ENCODE results near the gene TSPEAR. TPM values are rescaled to one million over a fixed set of nuclear protein-coding genes. Genes with fewer than 3 reads are reported as not detected.

TSPEAR gene
- total and polyA plus RNA-seq, 2 of the 13 experiments (the other 11 are each of a cell fraction or from before 2014, with no cell fraction given): 0.07 to 0.32 TPM

DNA sequence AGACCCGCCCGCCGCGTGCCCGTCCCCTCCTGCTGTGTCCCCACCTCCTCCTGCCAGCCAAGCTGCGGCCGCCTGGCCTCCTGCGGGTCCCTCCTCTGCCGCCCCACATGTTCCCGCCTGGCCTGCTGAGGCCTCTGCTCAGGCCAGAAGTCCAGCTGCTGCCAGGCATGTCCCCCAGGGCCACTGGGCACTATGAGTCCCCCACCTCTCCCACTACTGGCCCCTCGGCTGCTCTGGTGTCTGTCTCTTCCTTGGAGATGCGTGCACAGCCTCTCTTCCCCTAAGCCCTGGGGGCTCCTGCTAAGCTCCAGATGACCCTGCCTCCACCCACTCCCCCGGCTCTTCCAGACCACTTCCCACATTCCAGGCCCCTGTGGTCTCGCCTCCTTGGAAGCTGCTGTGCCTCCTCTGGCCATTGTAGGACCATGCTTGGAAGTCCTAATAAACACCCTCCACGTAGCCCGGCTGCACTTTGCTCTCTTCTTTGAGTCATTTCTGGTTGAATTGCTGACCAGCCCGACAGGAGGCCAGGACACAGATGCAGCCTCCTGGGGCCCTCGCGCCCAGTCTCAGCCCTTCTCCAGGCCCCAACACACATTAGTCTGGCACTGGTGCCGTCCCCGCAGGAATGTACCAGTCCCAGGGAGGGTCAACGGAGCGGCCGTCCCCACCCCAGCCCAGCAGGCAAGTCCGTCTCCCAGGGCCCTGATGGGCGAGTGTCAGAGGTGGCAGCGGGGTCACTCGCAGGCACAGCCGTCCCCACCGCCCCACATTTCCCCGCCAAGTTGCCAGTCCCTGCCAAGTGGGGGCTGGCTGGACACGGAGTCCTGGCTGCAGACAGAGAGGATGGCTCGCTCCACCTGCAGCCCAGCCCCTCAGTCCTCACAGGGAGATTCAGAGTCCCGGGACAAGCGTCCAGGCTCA is 13.3 kb downstream of the TSPEAR start (continued):
- TF ChIP-seq, protein P1, sequence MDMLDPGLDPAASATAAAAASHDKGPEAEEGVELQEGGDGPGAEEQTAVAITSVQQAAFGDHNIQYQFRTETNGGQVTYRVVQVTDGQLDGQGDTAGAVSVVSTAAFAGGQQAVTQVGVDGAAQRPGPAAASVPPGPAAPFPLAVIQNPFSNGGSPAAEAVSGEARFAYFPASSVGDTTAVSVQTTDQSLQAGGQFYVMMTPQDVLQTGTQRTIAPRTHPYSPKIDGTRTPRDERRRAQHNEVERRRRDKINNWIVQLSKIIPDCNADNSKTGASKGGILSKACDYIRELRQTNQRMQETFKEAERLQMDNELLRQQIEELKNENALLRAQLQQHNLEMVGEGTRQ (IDR thresholded peaks at IDR 0.05; ENCODE audit: low read depth, low read length): no peak
- TF ChIP-seq, protein P1 (CRISPR knock-in tag; IDR thresholded peaks at IDR 0.05; ENCODE audit: borderline replicate concordance): no peak
- TF ChIP-seq, protein P2, sequence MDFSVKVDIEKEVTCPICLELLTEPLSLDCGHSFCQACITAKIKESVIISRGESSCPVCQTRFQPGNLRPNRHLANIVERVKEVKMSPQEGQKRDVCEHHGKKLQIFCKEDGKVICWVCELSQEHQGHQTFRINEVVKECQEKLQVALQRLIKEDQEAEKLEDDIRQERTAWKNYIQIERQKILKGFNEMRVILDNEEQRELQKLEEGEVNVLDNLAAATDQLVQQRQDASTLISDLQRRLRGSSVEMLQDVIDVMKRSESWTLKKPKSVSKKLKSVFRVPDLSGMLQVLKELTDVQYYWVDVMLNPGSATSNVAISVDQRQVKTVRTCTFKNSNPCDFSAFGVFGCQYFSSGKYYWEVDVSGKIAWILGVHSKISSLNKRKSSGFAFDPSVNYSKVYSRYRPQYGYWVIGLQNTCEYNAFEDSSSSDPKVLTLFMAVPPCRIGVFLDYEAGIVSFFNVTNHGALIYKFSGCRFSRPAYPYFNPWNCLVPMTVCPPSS (IDR thresholded peaks at IDR 0.05): no peak
- no peak for TF ChIP-seq ZNF329 (CRISPR knock-in tag; IDR thresholded peaks at IDR 0.05; ENCODE audit: low read depth)
- TF ChIP-seq, protein P3, sequence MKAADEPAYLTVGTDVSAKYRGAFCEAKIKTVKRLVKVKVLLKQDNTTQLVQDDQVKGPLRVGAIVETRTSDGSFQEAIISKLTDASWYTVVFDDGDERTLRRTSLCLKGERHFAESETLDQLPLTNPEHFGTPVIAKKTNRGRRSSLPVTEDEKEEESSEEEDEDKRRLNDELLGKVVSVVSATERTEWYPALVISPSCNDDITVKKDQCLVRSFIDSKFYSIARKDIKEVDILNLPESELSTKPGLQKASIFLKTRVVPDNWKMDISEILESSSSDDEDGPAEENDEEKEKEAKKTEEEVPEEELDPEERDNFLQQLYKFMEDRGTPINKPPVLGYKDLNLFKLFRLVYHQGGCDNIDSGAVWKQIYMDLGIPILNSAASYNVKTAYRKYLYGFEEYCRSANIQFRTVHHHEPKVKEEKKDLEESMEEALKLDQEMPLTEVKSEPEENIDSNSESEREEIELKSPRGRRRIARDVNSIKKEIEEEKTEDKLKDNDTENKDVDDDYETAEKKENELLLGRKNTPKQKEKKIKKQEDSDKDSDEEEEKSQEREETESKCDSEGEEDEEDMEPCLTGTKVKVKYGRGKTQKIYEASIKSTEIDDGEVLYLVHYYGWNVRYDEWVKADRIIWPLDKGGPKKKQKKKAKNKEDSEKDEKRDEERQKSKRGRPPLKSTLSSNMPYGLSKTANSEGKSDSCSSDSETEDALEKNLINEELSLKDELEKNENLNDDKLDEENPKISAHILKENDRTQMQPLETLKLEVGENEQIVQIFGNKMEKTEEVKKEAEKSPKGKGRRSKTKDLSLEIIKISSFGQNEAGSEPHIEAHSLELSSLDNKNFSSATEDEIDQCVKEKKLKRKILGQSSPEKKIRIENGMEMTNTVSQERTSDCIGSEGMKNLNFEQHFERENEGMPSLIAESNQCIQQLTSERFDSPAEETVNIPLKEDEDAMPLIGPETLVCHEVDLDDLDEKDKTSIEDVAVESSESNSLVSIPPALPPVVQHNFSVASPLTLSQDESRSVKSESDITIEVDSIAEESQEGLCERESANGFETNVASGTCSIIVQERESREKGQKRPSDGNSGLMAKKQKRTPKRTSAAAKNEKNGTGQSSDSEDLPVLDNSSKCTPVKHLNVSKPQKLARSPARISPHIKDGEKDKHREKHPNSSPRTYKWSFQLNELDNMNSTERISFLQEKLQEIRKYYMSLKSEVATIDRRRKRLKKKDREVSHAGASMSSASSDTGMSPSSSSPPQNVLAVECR (CRISPR knock-in tag; IDR thresholded peaks at IDR 0.05; ENCODE audit: borderline replicate concordance): no peak
- TF ChIP-seq SOX5 (CRISPR knock-in tag; IDR thresholded peaks at IDR 0.05; ENCODE audit: borderline replicate concordance): peak; percentile 25; the same call in 1 of the 2 replicates
- TF ChIP-seq, protein P4, sequence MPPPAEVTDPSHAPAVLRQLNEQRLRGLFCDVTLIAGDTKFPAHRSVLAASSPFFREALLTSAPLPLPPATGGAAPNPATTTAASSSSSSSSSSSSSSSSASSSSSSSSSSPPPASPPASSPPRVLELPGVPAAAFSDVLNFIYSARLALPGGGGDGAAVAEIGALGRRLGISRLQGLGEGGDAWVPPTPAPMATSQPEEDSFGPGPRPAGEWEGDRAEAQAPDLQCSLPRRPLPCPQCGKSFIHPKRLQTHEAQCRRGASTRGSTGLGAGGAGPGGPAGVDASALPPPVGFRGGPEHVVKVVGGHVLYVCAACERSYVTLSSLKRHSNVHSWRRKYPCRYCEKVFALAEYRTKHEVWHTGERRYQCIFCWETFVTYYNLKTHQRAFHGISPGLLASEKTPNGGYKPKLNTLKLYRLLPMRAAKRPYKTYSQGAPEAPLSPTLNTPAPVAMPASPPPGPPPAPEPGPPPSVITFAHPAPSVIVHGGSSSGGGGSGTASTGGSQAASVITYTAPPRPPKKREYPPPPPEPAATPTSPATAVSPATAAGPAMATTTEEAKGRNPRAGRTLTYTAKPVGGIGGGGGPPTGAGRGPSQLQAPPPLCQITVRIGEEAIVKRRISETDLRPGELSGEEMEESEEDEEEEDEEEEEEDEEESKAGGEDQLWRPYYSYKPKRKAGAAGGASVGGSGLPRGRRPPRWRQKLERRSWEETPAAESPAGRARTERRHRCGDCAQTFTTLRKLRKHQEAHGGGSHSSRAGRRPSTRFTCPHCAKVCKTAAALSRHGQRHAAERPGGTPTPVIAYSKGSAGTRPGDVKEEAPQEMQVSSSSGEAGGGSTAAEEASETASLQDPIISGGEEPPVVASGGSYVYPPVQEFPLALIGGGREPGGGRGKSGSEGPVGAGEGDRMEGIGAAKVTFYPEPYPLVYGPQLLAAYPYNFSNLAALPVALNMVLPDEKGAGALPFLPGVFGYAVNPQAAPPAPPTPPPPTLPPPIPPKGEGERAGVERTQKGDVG (CRISPR knock-in tag; IDR thresholded peaks at IDR 0.05; ENCODE audit: borderline replicate concordance): peak; percentile 88; the same call in 1 of the 2 replicates
- no peak for TF ChIP-seq ZNF17 (CRISPR knock-in tag; IDR thresholded peaks at IDR 0.05)
- TF ChIP-seq GTF2F1 (IDR thresholded peaks at IDR 0.05; ENCODE audit: low read length): no peak
- peak; percentile 29 for TF ChIP-seq ZNF781 (CRISPR knock-in tag; IDR thresholded peaks at IDR 0.05; ENCODE audit: borderline replicate concordance, not compliant biosample characterization)
- no peak for TF ChIP-seq RFX1 (IDR thresholded peaks at IDR 0.05)
- TF ChIP-seq MTF1 (CRISPR knock-in tag; IDR thresholded peaks at IDR 0.05): no peak
- no peak for TF ChIP-seq GABPA (IDR thresholded peaks at IDR 0.05; ENCODE audit: low read depth, low read length)
- TF ChIP-seq GABPA (CRISPR knock-in tag; IDR thresholded peaks at IDR 0.05; ENCODE audit: low read depth): no peak
